GM19240 (cell line): ENCODE measurements around the gene EPHA10.

Experiments used
- DNase-seq: peaks from one replicate; pipeline ENCODE4 v3.0.0; 2011; ENCODE audit warnings: low spot score; ENCODE audit not compliant: insufficient read length

EPHA10 gene

GRCh38 chr1:37676281-37677142 is 88.4 kb downstream of the EPHA10 start:
- DNase-seq, result peak; percentile 39

DNA sequence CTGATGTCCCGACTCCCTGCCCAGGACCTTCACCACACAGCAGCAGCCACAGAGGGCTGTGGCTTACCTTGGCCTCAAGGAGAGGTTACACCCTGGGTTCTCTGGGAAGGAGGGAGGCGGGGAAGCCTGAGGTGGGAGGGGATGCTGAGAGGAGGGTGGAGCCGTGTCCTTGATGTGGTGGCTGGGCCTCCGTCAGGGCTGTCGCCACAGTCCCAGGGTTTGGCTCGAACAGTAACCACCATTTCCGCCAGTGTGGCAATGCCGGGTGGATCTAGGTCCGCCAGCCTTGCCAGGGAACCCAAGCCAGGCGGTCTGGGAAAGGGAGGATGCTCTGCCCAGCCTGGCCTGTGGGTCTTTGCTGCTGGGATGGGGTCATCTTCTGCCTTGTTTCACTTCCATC is 91.0 kb downstream of the EPHA10 start:
- DNase-seq, result no peak

GRCh38 chr1:37672136-37672870 is 92.6 kb downstream of the EPHA10 start:
- DNase-seq, result no peak

- no peak for DNase-seq
Observed at GRCh38 chr1:37671261-37671660, 93.7 kb downstream of the EPHA10 start.

GRCh38 chr1:37670133-37670532 is 94.8 kb downstream of the EPHA10 start:
- DNase-seq, result no peak

GRCh38 chr1:37667023-37667671 is 97.8 kb downstream of the EPHA10 start:
- DNase-seq, result no peak

DNA sequence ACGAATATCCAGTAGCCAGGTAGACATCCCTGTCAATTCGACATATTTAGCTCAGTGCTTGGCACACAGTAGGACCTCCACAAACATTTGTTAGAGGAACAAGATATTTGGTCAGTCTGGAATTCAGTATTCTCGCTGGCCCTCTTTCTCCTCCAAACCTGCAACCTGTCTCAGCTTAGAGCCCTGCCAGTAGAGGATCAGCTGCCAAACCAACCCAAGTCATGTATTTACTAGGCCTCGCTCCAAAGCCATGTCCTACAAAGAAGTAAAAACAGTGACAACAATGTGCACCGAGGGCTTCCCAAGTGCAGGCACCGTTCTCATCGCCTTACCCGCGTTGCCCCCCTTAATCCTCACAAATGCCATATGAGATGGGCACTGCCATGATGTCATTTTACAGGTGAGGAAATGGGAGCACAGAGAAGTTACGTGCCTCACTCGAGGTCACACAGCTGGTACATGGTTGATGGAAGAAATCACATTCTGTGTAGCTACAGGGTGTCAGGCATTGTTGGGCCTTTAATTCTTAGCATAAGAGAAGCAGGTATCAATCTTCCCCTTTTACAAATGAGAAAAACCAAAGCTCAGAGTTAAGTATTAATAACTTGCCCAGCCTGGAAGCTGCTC is 98.6 kb downstream of the EPHA10 start:
- no peak for DNase-seq
